GM23248 (cell line): Measurements from ENCODE around the gene CFAP20DC. TPM values are rescaled to one million over a fixed set of nuclear protein-coding genes. Genes with fewer than 3 reads are reported as not detected.

Experiments
- DNase-seq: peaks from one replicate; pipeline ENCODE4 v3.0.0-alpha.2; 2015
- H2AFZ ChIP-seq: fragments of 200-600 bp; sonication (generic); 2 replicates; pipeline ENCODE4 v1.6.1; 2016; ENCODE audit warnings: antibody characterized with exemption
- H3F3A ChIP-seq: fragments of 200-600 bp; sonication (generic); 2 replicates; pipeline ENCODE4 v1.6.1; 2016; ENCODE audit warnings: mild to moderate bottlenecking, antibody characterized with exemption, mixed run types; ENCODE audit not compliant: insufficient read depth
- H3K27ac ChIP-seq: fragments of 200-600 bp; sonication (generic); 2 replicates; pipeline ENCODE4 v1.5.1; 2016; ENCODE audit warnings: mild to moderate bottlenecking
- H3K27me3 ChIP-seq: fragments of 200-600 bp; sonication (generic); replicated peaks from 2 replicates; pipeline ENCODE4 v1.6.1; 2016; ENCODE audit warnings: mild to moderate bottlenecking; ENCODE audit not compliant: insufficient read depth
- H3K36me3 ChIP-seq: fragments of 200-600 bp; sonication (generic); 2 replicates; pipeline ENCODE4 v1.6.1; 2016; ENCODE audit warnings: low read depth, mild to moderate bottlenecking
- H3K4me1 ChIP-seq: fragments of 200-600 bp; sonication (generic); 2 replicates; pipeline ENCODE4 v1.6.1; 2016; ENCODE audit warnings: mild to moderate bottlenecking; ENCODE audit not compliant: insufficient read depth
- H3K4me2 ChIP-seq: fragments of 200-600 bp; sonication (generic); one replicate; pipeline ENCODE4 v1.6.1; 2016; ENCODE audit warnings: mild to moderate bottlenecking; ENCODE audit not compliant: unreplicated experiment
- H3K4me3 ChIP-seq: fragments of 200-600 bp; sonication (generic); 2 replicates; pipeline ENCODE4 v1.5.1; 2016; ENCODE audit warnings: mild to moderate bottlenecking
- H3K79me2 ChIP-seq: fragments of 200-600 bp; sonication (generic); 2 replicates; pipeline ENCODE4 v1.6.1; 2016; ENCODE audit warnings: mild to moderate bottlenecking; ENCODE audit not compliant: insufficient read depth
- H3K9ac ChIP-seq: fragments of 200-600 bp; sonication (generic); 2 replicates; pipeline ENCODE4 v1.6.1; 2016; ENCODE audit warnings: mild to moderate bottlenecking
- H3K9me2 ChIP-seq: fragments of 200-600 bp; sonication (generic); 2 replicates; pipeline ENCODE4 v1.6.1; 2016; ENCODE audit warnings: mixed run types, mild to moderate bottlenecking, moderate library complexity; ENCODE audit not compliant: insufficient read depth
- H3K9me3 ChIP-seq: fragments of 200-600 bp; sonication (generic); one replicate; pipeline ENCODE4 v1.6.1; 2017; ENCODE audit warnings: low read depth
- H4K20me1 ChIP-seq: fragments of 200-600 bp; sonication (generic); 2 replicates; pipeline ENCODE4 v1.6.0; 2016; ENCODE audit not compliant: insufficient read depth
- EZH2 ChIP-seq: fragments of 200-600 bp; sonication (generic); IDR thresholded peaks from 2 replicates; pipeline ENCODE4 v1.6.1; 2018; ENCODE audit warnings: antibody characterized with exemption, mild to moderate bottlenecking; ENCODE audit not compliant: insufficient read depth, poor library complexity, severe bottlenecking
- EZH2phosphoT487 ChIP-seq: fragments of 200-600 bp; sonication (generic); IDR thresholded peaks from 2 replicates; pipeline ENCODE4 v1.6.1; 2018; ENCODE audit warnings: antibody characterized with exemption, moderate library complexity, mild to moderate bottlenecking, low read depth; ENCODE audit not compliant: insufficient read depth
- WGBS, 2 experiments: methylation state at CpG; one replicate each; pipeline ENCODE4 v1.1.6; 2015 to 2017; ENCODE audit warnings: low lambda C conversion rate in 2 of 2, low coverage in 1 of 2; ENCODE audit errors: missing lambda C conversion rate in 2 of 2; 5-methylcytosine and 5-hydroxymethylcytosine counted together
- in situ Hi-C: fragments of 300-500 bp; cut with MboI; formaldehyde crosslinking; loops from 2 replicates; pipeline ENCODE4 v1.15.0; 2020
- polyA plus RNA-seq: library from polyadenylated mRNA; unstranded; fragments of >200 nt; fragmentation: Nextera tagmentation; extraction: Ambion mirVana; gene quantifications from 2 replicates; pipeline ENCODE4 v1.2.1, GENCODE V29; 2016
- total RNA-seq: library from RNA; depleted of rRNA; stranded (reverse); fragments of >200 nt; shearing (Covaris generic); gene quantifications from 2 replicates; pipeline ENCODE4 v1.2.3, GENCODE V29; 2014

Gene CFAP20DC
- total and polyA plus RNA-seq, 2 experiments from 2014 or later: 1.9 to 2.9 TPM

DNA sequence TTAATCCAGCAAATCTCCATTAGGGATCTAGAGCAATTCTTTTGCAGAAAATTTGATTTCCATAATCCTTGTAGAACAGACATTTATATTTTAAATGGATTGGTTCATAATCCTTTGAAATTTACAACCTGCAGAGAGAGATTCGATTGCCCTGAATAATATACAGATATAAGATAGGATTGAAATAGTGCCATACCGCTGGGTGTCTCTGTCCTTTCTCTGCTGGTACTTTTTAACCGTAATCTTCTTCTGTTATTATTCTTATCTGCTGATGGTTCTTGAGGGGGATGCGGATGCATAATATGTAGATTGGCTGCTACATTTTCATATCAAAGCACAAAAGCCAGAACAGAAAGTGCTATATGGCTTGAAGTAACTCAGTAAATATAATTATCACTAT, 182.2 kb downstream of the CFAP20DC start:
- Histone ChIP-seq H3K79me2 (no peaks in the 10 kb centered on the region), H3K4me2 (no peak overlapping the region), H3K9me2 (no peaks in the 10 kb centered on the region), H3K36me3 (no peaks in the 10 kb centered on the region), H3K27ac (no peak overlapping the region), H3K9ac (no peak overlapping the region), H3K9me3 (no peaks in the 10 kb centered on the region), H2AFZ (no peak overlapping the region), H3K4me3 (no peak overlapping the region), H3K27me3 (no peaks in the 10 kb centered on the region), H4K20me1 (no peaks in the 10 kb centered on the region), H3F3A (no peaks in the 10 kb centered on the region), H3K4me1 (peaks cover 8% of the 10 kb centered on the region; the same call in 1 of the 2 replicates)
- in situ Hi-C loops: no loop called here
- DNase-seq: no peak
- TF ChIP-seq EZH2 (no peak), EZH2phosphoT487 (no peak)
- WGBS, 2 experiments: 77% methylated on average over 4 of the region's 4 CpGs

DNA sequence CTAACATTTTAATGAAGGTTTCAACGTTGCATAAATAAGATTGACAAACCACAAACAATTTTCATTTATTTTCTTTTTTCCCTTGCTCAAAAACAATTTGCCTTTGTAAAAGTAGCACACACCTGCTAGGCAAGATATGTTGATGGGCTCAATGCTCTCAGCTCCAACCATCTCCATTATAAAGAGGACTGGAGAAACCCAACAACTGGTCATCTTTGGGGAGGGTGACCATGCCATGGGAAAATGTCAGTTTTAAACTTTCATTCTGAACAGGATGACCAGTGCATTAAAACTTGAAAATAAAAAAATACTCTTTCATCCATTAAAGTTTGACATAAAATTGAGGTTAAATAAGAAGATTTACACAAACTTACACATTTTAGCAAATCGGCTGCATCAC, 183.7 kb downstream of the CFAP20DC start:
- no peaks in the 10 kb centered on the region for H3K36me3 ChIP-seq
- no peak overlapping the region for H3K4me3 ChIP-seq
- no peaks in the 10 kb centered on the region for H3K9me2 ChIP-seq
- H3K4me2 ChIP-seq: no peak overlapping the region
- H4K20me1 ChIP-seq: no peaks in the 10 kb centered on the region
- TF ChIP-seq EZH2phosphoT487: no peak
- TF ChIP-seq EZH2: no peak
- no peaks in the 10 kb centered on the region for H3F3A ChIP-seq
- H3K27ac ChIP-seq: no peak overlapping the region
- no peaks in the 10 kb centered on the region for H3K9me3 ChIP-seq
- H2AFZ ChIP-seq: no peak overlapping the region
- no peak for DNase-seq
- no peaks in the 10 kb centered on the region for H3K27me3 ChIP-seq
- WGBS, 2 experiments: 94 to 100% methylated on average over 2 of the region's 2 CpGs
- peaks cover 8% of the 10 kb centered on the region; the same call in 1 of the 2 replicates for H3K4me1 ChIP-seq
- H3K79me2 ChIP-seq: no peaks in the 10 kb centered on the region
- in situ Hi-C loops: no loop called here
- no peak overlapping the region for H3K9ac ChIP-seq

DNA sequence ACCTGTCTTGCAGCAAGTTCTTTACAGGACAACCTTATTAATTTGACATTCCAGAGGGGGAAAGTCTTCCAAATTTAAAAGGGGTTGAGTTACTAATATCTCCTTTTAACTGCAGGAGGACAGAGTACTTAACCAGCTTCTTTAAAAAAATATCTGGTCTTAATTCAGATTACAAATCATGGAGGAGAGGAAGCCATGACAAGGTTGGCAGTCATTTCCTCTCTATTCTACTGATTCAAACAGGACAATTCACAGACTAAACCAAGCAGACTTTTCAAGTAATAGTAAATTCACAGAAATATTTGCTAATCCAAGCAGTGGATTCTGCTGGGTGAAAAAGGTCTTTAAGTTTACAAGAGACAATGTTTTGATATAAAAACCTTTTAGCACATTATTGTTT, 185.3 kb downstream of the CFAP20DC start:
- no peaks in the 10 kb centered on the region for H3K27me3 ChIP-seq
- H2AFZ ChIP-seq: no peak overlapping the region
- no peaks in the 10 kb centered on the region for H3K36me3 ChIP-seq
- in situ Hi-C loops: no loop called here
- H3K9me2 ChIP-seq: no peaks in the 10 kb centered on the region
- TF ChIP-seq EZH2 (no peak), EZH2phosphoT487 (no peak)
- peaks cover 8% of the 10 kb centered on the region; the same call in 1 of the 2 replicates for H3K4me1 ChIP-seq
- H3K4me2 ChIP-seq: no peak overlapping the region
- no peaks in the 10 kb centered on the region for H4K20me1 ChIP-seq
- H3K9me3 ChIP-seq: no peaks in the 10 kb centered on the region
- no peak overlapping the region for H3K27ac ChIP-seq
- H3K79me2 ChIP-seq: no peaks in the 10 kb centered on the region
- DNase-seq: peak; percentile 6
- no peaks in the 10 kb centered on the region for H3F3A ChIP-seq
- no peak overlapping the region for H3K4me3 ChIP-seq
- no peak overlapping the region for H3K9ac ChIP-seq

DNA sequence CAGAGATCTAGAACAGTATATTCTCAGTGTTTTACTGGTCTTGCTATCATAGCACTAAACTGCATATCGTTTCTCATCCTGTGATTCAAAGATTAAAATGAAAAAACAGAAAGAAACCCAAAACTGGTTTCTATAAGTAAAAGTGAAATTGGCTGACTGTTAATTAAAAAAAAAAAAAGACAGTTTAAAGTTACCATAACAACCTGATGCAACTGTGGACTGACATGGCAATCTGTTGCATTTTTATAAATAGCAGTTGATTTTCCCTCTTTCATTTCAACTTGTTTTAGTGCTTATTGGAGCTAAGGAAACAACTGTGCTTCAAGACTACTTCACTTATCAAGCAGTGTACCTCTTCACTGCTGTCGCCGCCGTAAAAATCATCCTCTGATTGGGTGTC, 186.6 kb downstream of the CFAP20DC start:
- no peaks in the 10 kb centered on the region for H3K79me2 ChIP-seq
- peaks cover 8% of the 10 kb centered on the region; the same call in 1 of the 2 replicates for H3K4me1 ChIP-seq
- no peak for DNase-seq
- no peaks in the 10 kb centered on the region for H3K9me3 ChIP-seq
- H3K9ac ChIP-seq: no peak overlapping the region
- H4K20me1 ChIP-seq: no peaks in the 10 kb centered on the region
- TF ChIP-seq EZH2phosphoT487: no peak
- TF ChIP-seq EZH2: no peak
- no peak overlapping the region for H3K27ac ChIP-seq
- H2AFZ ChIP-seq: no peak overlapping the region
- no peak overlapping the region for H3K4me2 ChIP-seq
- 94 to 95% methylated on average over 4 of the region's 4 CpGs for WGBS, 2 experiments
- no peaks in the 10 kb centered on the region for H3K27me3 ChIP-seq
- H3K9me2 ChIP-seq: no peaks in the 10 kb centered on the region
- H3K4me3 ChIP-seq: no peak overlapping the region
- no peaks in the 10 kb centered on the region for H3F3A ChIP-seq
- H3K36me3 ChIP-seq: no peaks in the 10 kb centered on the region
- in situ Hi-C loops: no loop called here

DNA sequence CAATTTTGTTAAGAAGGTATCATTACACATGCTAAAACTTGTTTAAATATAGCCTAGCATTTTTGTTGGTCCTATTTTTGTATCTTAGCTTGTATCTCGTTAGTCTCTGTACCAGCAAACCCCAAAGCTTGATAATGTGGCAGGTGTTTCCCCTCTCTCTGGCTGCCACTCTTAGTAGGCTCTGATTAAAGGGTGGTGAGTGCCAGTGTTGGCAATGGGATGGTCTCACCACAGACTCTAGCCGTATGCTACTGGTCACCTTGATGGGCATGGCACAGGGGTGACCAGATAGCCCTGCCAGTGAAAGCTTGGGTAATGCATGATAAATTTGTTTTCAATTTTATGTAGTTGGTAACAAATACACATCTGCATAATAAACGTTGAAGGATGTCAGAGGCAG, 188.3 kb downstream of the CFAP20DC start:
- DNase-seq: no peak
- no peaks in the 10 kb centered on the region for H3K79me2 ChIP-seq
- no peaks in the 10 kb centered on the region for H3F3A ChIP-seq
- H3K4me3 ChIP-seq: no peak overlapping the region
- no peaks in the 10 kb centered on the region for H3K36me3 ChIP-seq
- TF ChIP-seq EZH2 (no peak), EZH2phosphoT487 (no peak)
- WGBS, 2 experiments: 89 to 96% methylated on average over 3 of the region's 3 CpGs
- H4K20me1 ChIP-seq: no peaks in the 10 kb centered on the region
- no peak overlapping the region for H3K27ac ChIP-seq
- H3K4me2 ChIP-seq: no peak overlapping the region
- no peak overlapping the region for H3K9ac ChIP-seq
- peaks cover 8% of the 10 kb centered on the region; the same call in 1 of the 2 replicates for H3K4me1 ChIP-seq
- H3K9me2 ChIP-seq: no peaks in the 10 kb centered on the region
- H3K27me3 ChIP-seq: no peaks in the 10 kb centered on the region
- in situ Hi-C loops: no loop called here
- H2AFZ ChIP-seq: no peak overlapping the region
- no peaks in the 10 kb centered on the region for H3K9me3 ChIP-seq
